NCI-H1436 treated with DMSO at 0.1 percent for 48 hours (cell line): Measurements from ENCODE around the gene TMEM42.

Experiments
- DNase-seq: peaks from one replicate; lab custom pipeline; 2025; lab: John Stamatoyannopoulos, UW

Gene TMEM42

GRCh38 chr3:44874308-44874707 is 12.6 kb downstream of the TMEM42 start, which contains the start of gene TGM4:
TGM4 (plus strand) TSS chr3:44874608; CDS start chr3:44874679, 71 bp downstream.
- no peak for DNase-seq

- DNase-seq: no peak
Observed at GRCh38 chr3:44875596-44875995, 13.9 kb downstream of the TMEM42 start.

DNA sequence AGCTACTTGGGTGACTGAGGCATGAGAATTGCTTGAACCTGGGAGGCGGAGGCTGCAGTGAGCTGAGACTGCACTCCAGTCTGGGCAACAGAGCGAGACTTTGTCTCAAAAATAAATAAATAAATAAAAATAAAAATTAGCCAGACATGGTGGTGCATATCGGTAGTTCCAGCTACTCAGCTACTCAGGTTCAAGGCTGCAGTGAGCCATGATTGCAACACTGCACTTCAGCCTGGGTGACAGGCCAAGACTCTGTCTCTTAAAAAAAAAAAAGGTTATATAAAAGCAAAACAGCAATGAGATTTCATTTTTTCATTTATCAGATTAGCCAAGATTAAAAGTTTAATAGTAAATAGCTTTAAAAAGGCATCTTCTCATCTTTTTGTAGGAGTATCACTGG is 15.6 kb downstream of the TMEM42 start:
- no peak for DNase-seq

GRCh38 chr3:44880284-44880683 is 18.6 kb downstream of the TMEM42 start:
- no peak for DNase-seq

DNA sequence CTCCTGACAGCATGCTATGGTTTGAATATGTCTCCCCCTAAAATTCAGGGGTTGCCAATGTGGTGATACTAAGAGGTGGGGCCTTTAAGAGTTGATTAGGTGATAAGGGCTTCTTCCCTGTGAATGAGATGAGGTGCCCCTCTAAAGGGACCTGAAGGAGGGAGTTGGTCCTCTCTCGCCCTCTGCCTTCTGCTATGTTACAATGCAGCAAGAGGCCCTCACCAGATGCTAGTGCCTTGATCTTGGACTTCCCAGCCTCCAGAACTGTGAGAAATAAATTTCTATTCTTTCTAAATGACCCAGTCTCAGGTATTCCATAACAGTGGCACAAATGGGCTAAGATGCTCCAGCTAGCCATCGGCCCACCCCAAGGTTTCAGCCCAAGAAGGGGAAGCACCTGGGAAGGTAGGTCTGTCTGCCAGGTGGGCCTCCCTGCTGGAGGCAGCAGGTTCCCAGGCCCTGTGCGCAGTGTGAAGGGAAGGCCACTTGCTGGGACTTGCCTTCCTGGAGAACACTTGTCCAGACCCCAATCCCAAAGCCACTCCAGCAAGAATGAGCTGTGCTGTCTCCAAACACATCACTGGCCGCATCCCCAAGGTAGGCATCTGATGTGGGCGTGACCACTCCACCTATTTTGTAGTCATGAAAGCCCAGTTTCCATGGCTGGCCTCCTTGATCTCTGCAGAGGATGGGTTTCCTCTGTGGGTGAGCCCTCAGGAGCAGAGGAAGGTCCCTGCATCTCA is 21.7 kb downstream of the TMEM42 start:
- DNase-seq: no peak

DNA sequence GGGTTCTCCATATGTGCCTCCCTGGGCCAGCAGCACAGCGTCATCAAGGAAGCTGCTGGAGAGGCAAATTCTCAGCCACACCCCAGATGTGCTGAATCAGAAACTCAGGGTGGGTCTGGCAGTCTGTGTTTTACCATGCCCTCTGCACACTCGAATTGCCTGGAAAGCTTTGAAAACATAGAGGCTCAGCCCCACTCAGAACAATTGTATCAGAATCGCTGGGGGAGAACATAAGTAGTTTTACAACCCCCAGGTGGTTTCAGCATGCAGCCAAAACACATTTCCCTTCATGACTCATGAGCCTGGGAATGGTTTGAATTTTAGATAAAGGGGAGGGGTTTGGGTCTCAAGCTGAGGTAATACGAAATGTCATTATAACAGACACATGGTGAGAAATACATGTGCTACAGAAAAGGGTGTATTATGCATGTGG is 22.3 kb downstream of the TMEM42 start:
- no peak for DNase-seq

GRCh38 chr3:44885618-44886017 is 23.9 kb downstream of the TMEM42 start:
- DNase-seq: no peak

GRCh38 chr3:44886561-44886960 is 24.8 kb downstream of the TMEM42 start:
- DNase-seq: no peak

DNA sequence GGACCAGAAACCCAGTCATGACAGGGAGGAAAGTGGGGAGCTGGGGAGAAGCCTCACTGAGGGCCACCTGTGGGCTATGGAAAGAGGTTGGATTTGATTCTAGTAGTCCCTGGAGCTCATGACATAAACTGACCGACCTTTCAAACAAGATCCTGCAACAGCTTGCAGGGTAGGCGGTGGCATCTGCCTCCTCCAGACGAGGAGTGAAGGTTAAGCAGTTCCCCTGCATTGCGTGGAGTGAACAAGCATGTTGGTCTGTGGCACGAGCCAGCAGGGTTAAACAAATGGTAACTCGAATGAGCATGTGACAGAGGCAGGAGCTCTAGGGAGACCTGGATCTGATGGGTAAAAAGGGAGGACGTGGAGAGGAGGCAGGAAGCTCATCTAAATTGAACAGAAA is 25.4 kb downstream of the TMEM42 start:
- no peak for DNase-seq

- no peak for DNase-seq
Observed at GRCh38 chr3:44890258-44890657, 28.5 kb downstream of the TMEM42 start.

GRCh38 chr3:44890852-44891251 is 29.1 kb downstream of the TMEM42 start:
- DNase-seq: no peak

GRCh38 chr3:44892689-44893088 is 31.0 kb downstream of the TMEM42 start:
- no peak for DNase-seq

DNA sequence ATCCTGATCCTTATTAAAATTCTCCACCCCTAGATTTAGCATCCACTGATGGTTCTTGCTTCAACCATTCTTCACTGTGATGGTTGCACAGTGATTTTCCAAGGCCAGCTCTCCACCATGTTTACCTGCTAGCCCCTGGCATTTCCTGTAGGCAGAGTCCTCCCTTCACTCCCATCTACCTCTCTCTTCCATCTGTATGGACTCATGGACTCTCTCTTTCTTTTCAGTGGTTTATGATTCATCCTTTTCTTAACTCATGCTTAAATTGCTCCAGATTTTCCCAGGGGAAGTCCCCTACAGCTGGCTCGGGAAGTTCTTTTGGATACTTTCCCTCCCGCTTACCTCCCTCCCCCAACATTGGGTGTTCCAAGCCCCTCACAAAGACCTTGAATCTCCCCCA is 31.4 kb downstream of the TMEM42 start:
- DNase-seq: no peak

GRCh38 chr3:44894485-44894884 is 32.8 kb downstream of the TMEM42 start:
- DNase-seq: no peak

DNA sequence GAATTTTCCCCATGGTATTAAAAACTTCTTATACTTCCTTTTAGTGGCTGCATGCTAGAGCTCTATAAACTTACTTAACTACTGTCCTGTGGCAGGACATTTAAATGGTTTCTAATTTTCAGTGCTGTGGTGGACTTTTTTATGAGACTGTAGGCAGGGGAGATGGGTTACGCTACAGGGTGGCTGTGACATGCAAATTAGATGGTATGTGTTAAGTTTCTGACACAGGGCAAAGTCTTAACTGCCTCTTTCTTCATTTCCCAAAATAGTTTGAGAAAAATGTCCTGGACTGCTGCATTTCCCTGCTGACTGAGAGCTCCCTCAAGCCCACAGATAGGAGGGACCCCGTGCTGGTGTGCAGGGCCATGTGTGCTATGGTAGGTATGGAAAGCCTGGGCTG is 34.7 kb downstream of the TMEM42 start:
- no peak for DNase-seq

DNA sequence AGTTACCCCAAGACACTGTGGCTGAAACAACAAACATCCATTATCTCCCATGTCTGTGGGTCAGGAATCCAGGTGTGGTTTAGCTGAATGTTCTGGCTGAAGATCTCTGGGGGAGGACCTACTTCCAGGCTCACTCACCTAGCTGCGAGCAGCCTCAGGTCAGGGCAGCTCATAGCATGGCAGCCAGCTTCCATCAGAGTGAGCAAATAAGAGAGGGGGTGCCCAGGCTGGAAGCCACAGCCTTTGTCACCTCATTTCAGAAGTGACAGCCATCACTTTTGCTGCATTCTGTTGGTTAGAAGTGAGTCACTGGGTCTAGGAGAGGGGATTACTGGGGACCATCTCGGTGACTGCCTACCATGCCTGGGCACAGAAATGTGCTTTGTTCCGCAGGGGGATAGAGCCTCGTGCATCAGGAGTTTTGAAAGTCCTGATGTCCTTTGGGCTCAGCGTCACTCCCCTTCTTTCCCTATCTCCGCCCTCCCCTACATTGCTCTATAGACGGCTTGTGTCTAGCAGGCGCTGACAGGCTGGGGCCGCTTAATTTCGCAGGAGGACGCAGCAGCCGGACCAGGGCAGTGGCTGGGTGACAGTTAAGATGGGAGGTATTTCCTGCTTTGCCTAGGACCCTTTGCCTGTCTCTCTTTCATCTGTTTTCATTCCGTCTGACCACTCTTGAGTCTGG is 38.1 kb downstream of the TMEM42 start:
- no peak for DNase-seq

- no peak for DNase-seq
Observed at GRCh38 chr3:44902628-44903027, 40.9 kb downstream of the TMEM42 start.

DNA sequence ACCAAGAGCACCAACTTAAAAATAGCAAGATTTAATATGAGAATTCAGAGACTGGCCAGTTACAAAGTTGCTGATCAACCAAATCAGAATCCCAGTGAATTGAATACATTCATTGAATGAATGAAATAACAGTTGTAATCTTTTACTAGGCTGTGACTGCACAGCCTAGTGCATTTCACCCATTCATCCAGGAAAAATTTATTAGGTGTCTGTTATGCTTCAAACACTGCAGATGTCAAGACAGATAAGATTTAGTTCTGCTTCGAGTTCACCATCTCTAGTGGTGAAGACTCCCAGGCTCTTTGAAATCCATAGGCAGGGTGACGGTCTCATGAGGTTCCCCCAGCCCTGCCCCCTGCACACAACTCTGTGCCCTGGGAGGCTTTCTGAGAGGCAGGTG is 41.6 kb downstream of the TMEM42 start:
- DNase-seq: no peak

DNA sequence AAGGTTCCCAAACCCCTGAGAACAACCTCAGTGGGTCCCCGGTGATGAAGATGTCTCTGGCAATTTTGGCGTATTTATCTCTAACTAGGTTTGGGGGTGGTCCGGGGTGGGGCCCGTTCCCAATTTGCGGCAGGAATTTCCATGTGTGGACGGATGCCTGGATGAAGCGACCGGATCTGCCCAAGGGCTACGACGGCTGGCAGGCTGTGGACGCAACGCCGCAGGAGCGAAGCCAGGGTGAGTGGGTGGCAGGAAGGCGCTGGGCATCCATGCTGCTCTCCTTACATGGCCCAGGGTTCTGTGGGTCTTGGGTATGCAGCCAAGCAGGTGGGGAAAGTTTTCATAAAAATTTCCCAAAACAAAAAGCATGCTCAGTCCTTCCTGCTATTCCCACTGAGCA is 42.0 kb downstream of the TMEM42 start:
- DNase-seq: no peak

GRCh38 chr3:44905446-44906157 is 43.9 kb downstream of the TMEM42 start:
- no peak for DNase-seq

DNA sequence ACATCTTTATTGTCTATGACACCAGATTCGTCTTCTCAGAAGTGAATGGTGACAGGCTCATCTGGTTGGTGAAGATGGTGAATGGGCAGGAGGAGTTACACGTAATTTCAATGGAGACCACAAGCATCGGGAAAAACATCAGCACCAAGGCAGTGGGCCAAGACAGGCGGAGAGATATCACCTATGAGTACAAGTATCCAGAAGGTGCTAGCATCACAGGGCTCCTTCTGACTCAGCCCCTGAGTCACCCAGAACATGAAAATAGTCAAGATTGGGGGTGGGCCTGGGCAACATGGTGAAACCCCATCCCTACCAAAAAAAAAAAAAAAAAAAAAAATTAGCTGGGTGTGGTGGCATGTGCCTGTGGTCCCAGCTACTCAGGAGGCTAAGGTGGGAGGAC is 45.3 kb downstream of the TMEM42 start:
- DNase-seq: no peak

- no peak for DNase-seq
Observed at GRCh38 chr3:44907612-44908011, 45.9 kb downstream of the TMEM42 start.

- DNase-seq: no peak
Observed at GRCh38 chr3:44909063-44909462, 47.4 kb downstream of the TMEM42 start.
